ENCODE data around the gene SYTL2. TPM values are rescaled to one million over a fixed set of nuclear protein-coding genes. Genes with fewer than 3 reads are reported as not detected.
"Not testable (repeated sequence)": the region's sequence is repeated elsewhere in the genome, so short reads cannot be mapped to it uniquely, and the experiment has no call there.

SYTL2 gene
- total RNA-seq, 1 experiment from 2014 or later: 132 TPM

DNA sequence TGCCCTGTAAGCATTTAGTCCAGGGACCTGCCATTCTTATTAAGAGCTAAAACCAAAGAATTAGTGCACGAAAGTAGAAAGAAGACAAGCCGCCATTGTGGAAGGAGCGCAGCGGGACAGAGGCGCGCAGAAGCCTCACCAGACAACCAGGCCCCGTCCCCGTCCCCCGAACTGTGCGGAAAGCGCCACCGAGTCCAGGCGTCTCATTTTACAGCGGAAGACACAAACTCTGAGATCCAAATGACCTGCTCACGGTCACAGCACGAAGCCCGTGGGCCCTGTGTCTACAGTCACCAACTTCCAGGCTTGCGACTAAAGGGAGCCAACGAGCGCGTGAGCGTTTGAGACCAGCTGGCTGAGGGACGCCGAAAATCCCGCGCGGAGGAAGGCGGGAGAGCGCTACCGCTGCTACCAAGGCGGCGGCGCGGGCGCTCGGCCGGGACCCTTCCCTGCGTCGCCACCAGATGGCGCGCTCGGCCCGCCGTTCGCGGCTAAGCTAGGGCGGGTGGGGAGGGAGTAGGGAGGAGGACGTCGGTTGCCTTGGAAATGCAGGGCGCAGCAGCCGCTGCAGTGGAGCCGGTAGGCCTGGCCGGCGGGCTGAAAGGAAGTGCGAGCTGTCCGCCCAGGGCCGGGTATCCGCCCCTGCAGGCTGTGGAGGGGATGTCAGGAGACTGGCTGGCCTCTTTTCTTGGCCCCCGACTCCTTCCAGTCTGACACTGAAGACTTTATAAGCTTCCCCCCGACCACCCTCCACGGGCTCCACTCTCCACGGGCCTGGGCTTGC is 43.8 kb upstream of the SYTL2 start:
- TF ChIP-seq POLR2AphosphoS5 (IDR thresholded peaks at IDR 0.05; ENCODE audit: low read depth, low read length): peak; percentile 93
- no peak for TF ChIP-seq REST (IDR thresholded peaks at IDR 0.05; ENCODE audit: insufficient read depth in 1 of 2, low read depth in 2 of 2, low read length in 1 of 2)
- TF ChIP-seq SIN3A (IDR thresholded peaks at IDR 0.05; ENCODE audit: borderline replicate concordance, insufficient read depth, low read depth, low read length): peak; percentile 74; the same call in 1 of the 2 replicates
- TF ChIP-seq, protein P1, sequence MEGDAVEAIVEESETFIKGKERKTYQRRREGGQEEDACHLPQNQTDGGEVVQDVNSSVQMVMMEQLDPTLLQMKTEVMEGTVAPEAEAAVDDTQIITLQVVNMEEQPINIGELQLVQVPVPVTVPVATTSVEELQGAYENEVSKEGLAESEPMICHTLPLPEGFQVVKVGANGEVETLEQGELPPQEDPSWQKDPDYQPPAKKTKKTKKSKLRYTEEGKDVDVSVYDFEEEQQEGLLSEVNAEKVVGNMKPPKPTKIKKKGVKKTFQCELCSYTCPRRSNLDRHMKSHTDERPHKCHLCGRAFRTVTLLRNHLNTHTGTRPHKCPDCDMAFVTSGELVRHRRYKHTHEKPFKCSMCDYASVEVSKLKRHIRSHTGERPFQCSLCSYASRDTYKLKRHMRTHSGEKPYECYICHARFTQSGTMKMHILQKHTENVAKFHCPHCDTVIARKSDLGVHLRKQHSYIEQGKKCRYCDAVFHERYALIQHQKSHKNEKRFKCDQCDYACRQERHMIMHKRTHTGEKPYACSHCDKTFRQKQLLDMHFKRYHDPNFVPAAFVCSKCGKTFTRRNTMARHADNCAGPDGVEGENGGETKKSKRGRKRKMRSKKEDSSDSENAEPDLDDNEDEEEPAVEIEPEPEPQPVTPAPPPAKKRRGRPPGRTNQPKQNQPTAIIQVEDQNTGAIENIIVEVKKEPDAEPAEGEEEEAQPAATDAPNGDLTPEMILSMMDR (IDR thresholded peaks at IDR 0.05): peak; percentile 98
- CTCF ChIA-PET: interaction anchor here (0.5 to 2.0 kb wide), 12 partner anchors 15 to 1136 kb away, joined by 3 to 9 read pairs (median 5); no protein-coding TSS in a partner anchor
- intact Hi-C loops (cut with micrococcal nuclease; ENCODE audit: unreplicated experiment) (loop anchor here (5.0 to 10.0 kb wide), 2 partner anchors 340 to 438 kb away; no protein-coding TSS in a partner anchor), in situ Hi-C loops (cut with HindIII; ENCODE audit: low pct_unique_long_range_greater_than_20kb, low sequenced_read_pairs) (no loop called here)
- DNase-seq (ENCODE audit: low read depth, low spot score) (peak; percentile 72), ATAC-seq (peak; percentile 97)
- no TSS peak for BruUV-seq (replicated peaks)
- Histone ChIP-seq H3K36me3 (ENCODE audit: control insufficient read depth, insufficient read depth, low read length) (no peaks in the 10 kb centered on the region), H3K4me3 (ENCODE audit: low read depth in 2 of 2, low read length in 2 of 2) (peak overlapping the region; percentile 67 to 74), H3K9me3 (ENCODE audit: control insufficient read depth, insufficient read depth, low read depth, low read length) (peaks cover 12% of the 10 kb centered on the region; the same call in 1 of the 2 replicates), H3K27ac (ENCODE audit: low read length) (peak overlapping the region; percentile 99), H3K27me3 (ENCODE audit: control insufficient read depth, insufficient read depth, low read length) (no peaks in the 10 kb centered on the region), H3K4me1 (ENCODE audit: control insufficient read depth, insufficient read depth, low read length) (peaks cover 8% of the 10 kb centered on the region)
- POLR2A ChIA-PET: interaction anchor here (0.6 kb wide), 2 partner anchors 144 to 390 kb away, joined by 3 to 4 read pairs; no protein-coding TSS in a partner anchor

DNA sequence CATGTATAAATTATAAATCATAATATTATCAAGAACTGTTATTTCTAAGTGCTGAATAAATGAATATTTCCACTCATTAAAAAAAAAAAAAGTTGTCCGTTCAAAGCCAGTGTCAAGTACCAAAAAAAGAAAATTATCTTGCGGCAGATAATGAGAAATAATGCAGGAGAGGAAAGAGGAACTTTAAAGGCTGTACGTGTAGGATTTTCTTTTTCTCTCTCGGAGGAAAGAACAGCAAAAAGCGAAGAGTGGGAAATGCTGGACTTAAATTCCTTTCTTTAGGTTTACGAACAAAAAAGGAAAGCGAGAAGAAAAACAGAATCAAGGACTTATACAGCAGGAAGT is 43.2 kb upstream of the SYTL2 start:
- intact Hi-C loops (cut with micrococcal nuclease; ENCODE audit: unreplicated experiment): loop anchor here (10.0 kb wide), 1 partner anchor 341 kb away; no protein-coding TSS in a partner anchor
- ChIA-PET CTCF (interaction anchor here (0.6 to 2.0 kb wide), 9 partner anchors 25 to 506 kb away, joined by 3 to 9 read pairs (median 5); no protein-coding TSS in a partner anchor), POLR2A (no interaction called here)
- BruUV-seq (replicated peaks): TSS peak; percentile 88
- TF ChIP-seq SIN3A (IDR thresholded peaks at IDR 0.05; ENCODE audit: borderline replicate concordance, insufficient read depth, low read depth, low read length) (no peak), REST (IDR thresholded peaks at IDR 0.05; ENCODE audit: insufficient read depth in 1 of 2, low read depth in 2 of 2, low read length in 1 of 2) (no peak), POLR2AphosphoS5 (IDR thresholded peaks at IDR 0.05; ENCODE audit: low read depth, low read length) (no peak), TCF7L2 (IDR thresholded peaks at IDR 0.05; ENCODE audit: low read depth, low read length) (no peak)
- TF ChIP-seq, protein P1 (IDR thresholded peaks at IDR 0.05): no peak
- Histone ChIP-seq H3K36me3 (ENCODE audit: control insufficient read depth, insufficient read depth, low read length) (no peaks in the 10 kb centered on the region), H3K27me3 (ENCODE audit: control insufficient read depth, insufficient read depth, low read length) (no peaks in the 10 kb centered on the region), H3K9me3 (ENCODE audit: control insufficient read depth, insufficient read depth, low read depth, low read length) (peaks cover 12% of the 10 kb centered on the region; the same call in 1 of the 2 replicates), H3K4me1 (ENCODE audit: control insufficient read depth, insufficient read depth, low read length) (peaks cover 8% of the 10 kb centered on the region), H3K4me3 (ENCODE audit: low read depth in 2 of 2, low read length in 2 of 2) (peak overlapping the region; percentile 67 to 74), H3K27ac (ENCODE audit: low read length) (peak overlapping the region; percentile 99)
- ATAC-seq (no peak), DNase-seq (ENCODE audit: low read depth, low spot score) (no peak)
- in situ Hi-C loops (cut with HindIII; ENCODE audit: low pct_unique_long_range_greater_than_20kb, low sequenced_read_pairs): no loop called here

GRCh38 chr11:85853541-85853940 is 42.6 kb upstream of the SYTL2 start:
- CTCF ChIA-PET: interaction anchor here (2.0 kb wide), 1 partner anchor 44 kb away, joined by 7 read pairs; no protein-coding TSS in a partner anchor
- ATAC-seq, POLR2A ChIA-PET: not testable (repeated sequence)

More at GRCh38 chr11:85853541-85853940, 42.6 kb upstream of the SYTL2 start:
- Histone ChIP-seq H3K27ac (ENCODE audit: low read length) (peak overlapping the region; percentile 99), H3K4me3 (ENCODE audit: low read depth in 2 of 2, low read length in 2 of 2) (peak overlapping the region; percentile 67 to 74), H3K9me3 (ENCODE audit: control insufficient read depth, insufficient read depth, low read depth, low read length) (peaks cover 12% of the 10 kb centered on the region; the same call in 1 of the 2 replicates)
- H3K36me3 ChIP-seq (ENCODE audit: control insufficient read depth, insufficient read depth, low read length); H3K27me3 ChIP-seq (ENCODE audit: control insufficient read depth, insufficient read depth, low read length); H3K4me1 ChIP-seq (ENCODE audit: control insufficient read depth, insufficient read depth, low read length); in situ Hi-C loops (cut with HindIII; ENCODE audit: low pct_unique_long_range_greater_than_20kb, low sequenced_read_pairs); DNase-seq (ENCODE audit: low read depth, low spot score); BruUV-seq (replicated peaks): not testable (repeated sequence)
- intact Hi-C loops (cut with micrococcal nuclease; ENCODE audit: unreplicated experiment): loop anchor here (10.0 kb wide), 1 partner anchor 341 kb away; no protein-coding TSS in a partner anchor

Data from Panc1 (cell line).